GM19468 (cell line): Measurements from ENCODE around the gene INTS7.

Experiments
- ATAC-seq: cut with Tn5 transposase; IDR thresholded peaks from one replicate; pipeline ENCODE4 v1.9.1; 2021; ENCODE audit warnings: mild to moderate bottlenecking, moderate library complexity, moderate number of reproducible peaks; ENCODE audit not compliant: unreplicated experiment; ENCODE audit errors: extremely low read depth

The INTS7 gene

DNA sequence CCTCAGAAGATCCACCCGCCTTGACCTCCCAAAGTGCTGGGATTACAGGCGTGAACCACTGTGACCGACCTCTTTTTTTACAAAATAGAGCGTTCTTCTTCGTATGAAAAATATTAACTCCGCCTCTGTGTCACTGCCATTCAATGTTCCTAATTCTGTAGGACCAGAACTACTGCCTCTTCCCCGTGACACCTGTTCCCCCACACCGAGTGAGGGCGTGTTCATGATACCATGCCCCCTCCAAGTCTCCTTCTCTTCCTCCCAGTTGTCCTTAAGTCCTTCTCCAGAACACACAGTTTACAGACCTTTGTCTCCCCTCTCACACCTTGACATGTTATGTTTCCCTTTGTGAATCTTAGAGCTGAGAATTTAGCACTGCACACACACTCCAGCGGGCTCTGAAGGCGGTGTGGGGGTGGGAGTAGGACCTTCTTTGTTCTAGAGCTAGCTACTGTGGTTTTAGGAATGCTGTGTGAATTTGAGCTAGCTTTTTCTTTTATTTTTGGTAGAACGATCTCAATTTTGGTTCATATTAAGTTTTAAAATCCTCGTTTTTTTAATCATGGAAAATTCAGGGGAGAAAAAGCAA is 122.4 kb downstream of the INTS7 start:
- ATAC-seq = no peak

DNA sequence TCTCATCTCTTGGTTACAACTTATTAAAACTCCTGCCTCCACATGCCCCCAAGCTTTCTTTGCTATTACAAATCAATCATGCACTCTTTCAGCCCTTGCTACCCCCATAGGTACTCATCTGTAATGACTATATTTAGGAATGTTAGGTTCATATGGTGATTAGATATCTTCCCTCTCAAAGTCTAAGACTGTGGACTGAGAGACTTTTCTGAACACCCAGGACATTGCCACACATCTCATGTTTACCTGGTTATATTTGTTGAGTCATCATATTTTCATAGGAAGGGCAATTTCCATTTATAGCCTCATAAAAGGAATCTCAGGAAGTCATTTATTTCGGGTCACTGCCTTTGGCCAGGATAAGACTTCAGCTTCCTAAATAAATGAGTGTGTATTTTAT is 123.3 kb downstream of the INTS7 start:
- ATAC-seq = no peak

DNA sequence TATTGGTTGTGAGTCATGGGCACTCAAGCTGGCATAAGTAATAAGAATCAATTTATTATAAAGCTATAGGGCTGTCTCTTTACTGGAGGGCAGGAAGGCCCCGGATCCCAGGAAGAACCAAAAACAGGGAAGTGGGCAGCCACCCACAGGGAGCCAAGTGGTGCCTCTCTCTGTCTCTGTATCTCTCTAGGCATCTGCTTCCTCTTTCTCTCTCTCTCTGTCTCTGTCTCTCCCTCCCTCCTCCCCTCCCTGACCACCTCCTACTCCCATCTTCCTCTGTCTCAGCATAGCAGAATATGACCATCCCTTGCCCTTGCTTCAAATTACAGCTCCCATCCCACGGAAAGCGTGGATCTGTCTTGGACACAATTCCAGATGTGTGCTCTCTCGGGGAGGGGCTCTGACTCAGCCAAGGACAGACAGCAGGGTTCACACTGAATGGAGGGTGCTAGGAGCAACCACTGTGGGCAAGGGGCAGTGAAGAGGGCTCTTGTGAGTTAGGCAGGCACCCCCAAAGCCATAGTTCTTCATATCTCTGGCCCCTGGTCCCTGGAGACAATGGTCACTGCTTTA is 124.4 kb downstream of the INTS7 start:
- no peak for ATAC-seq

DNA sequence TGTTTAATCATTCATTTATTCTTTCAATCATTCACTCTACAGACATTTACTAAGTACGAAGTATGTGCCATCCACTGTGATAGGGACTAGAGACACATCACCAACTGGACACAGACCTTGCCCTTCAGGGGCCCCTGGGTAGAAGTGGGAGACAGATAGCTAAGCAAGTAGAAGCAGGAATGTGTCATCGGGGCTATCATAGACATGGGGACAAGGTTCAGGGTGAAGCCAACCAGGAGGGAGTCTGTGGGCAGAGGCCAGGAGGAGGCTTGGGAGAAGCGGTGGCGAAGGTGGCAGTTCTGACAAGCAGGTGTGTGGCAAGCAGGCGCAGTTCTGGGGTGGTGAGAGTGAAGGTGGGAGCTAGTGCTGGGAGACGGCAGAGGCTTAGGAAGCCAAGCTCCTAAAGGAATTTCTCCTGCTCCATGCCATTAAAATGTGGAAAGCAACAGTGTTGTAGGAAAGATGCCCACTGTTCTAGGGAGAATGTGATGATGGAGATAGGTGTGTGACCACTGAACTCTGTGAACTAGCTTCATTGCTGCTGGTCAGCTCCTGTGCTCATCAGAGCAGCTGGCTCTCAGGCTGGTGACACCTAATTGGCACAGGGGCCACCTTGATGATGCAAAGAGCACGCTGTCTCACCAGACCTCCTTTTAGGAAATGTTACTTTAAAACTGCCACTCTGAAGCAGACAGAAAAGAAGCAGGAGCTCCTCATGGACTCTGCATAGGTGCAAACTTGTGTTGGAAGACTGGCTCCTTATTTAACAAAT is 125.1 kb downstream of the INTS7 start:
- no peak for ATAC-seq

DNA sequence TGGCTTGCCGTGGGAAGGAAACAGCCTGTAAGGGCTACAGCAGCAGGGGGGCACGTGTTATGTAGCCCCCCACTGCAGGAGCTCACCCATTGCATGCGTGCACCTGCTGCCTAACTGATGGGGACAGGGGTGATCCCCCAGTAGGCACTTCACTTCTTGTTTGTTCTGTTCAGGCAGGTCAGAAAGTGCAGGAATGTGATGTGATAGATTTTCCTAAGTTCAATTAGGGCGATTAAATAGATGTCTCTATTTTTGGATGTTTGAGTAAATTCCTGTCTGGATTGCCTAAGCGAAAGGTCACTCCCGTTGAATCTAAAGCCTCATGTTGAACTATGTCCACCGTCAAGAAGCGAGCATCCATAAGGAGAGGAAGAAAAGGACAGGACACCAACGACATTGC is 126.0 kb downstream of the INTS7 start:
- no peak for ATAC-seq

DNA sequence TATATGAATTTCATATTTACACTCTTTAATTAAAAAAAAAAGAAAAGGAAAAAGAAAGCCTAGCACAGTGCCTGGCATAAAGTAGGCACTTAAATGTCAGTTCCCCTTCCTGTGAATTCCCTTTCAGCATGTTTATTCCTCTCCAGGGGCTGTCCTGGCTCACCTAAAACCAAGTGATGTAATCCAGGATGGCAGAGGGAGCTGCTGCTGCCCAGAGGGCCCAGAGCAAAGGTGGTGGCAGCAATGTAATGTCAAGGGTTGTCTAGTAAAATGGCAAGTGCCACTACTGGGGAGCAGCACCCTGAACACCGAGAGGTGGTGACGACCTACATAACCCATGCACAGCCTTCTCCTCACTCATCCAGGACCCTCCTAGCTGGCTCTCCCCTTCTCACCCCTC is 126.4 kb downstream of the INTS7 start:
- ATAC-seq = no peak

DNA sequence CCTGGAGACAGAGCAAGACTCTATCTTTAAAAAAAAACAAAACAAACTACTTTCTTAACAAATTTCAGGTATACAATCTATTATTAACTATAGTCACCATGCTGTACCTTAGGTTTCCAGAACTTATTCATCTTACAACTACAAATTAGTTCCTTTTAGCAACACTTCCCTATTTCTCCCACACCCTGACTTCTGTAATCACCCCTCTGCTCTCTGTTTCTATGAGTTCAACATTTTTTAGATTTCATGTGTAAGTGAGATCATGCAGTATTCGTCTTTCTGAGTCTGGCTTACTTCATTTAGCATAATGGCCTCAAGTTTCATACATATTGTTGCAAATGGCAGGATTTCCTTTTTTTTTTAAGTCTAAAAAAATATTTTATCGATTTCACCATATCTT is 126.9 kb downstream of the INTS7 start:
- ATAC-seq = no peak

DNA sequence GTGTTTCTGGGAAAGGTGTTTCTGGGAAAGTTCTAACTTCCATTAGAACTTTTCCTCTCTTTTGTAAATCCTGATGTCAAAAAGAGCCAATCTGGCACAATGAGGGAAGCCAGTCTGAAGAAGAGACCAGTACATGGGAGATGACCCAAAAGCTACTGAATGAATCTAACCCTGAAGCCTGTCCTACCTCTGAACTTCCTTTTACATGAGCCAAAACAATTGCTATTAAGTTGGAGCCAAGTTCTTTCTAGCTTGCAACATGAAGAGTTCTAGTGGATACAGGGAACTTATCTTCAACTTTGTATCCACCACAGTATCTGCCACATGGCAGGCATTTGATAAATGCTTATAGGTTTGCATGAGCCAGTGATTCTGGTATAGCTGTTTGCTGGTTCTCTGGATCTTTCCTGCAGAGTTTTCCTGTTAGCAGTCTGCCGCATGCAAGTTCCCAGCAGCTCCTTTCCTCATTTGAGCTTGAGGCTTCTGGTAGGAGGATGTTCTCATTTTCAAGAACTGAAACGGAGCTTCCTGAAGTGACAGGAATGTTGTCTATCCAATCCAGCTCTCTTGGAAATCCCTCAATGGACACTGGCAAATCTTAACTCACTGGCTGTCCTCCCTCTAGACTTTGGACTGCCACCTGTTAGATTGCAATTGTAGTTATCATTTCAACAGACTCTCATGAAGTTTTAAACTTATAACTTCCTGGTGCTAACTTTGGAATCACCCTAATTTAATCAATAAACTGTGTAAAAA is 131.7 kb downstream of the INTS7 start:
- no peak for ATAC-seq

DNA sequence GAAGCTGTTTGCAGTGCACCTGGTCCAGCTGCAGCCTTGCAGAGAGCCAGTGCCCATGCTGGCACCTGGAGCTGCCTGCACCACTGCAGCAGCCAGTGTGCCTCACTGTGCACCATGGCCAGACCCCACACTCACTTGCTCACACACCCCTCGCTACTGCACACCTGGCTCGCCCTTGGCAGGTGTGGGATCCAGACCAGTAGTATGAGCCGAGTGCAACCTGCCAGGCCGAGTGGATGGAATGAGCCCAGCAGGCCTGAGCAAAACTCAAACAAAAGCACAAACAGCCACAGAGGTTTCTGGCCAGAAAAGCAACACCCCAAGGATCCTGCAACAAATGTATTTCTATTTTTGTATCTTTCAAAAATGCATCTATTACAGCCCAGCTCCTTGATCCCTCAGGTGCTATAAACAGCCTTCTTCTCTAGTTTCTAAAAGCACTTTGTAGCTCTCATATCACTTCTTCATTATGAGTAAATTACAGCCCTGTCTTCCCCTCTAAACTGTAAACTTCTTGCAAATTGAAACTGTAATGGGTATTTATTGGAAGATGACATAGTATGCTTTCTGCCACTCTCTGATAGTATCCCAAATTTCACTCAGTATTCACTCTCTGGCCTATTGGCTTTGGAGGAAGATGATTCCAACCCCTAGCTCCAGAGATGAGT is 132.6 kb downstream of the INTS7 start:
- ATAC-seq = no peak

DNA sequence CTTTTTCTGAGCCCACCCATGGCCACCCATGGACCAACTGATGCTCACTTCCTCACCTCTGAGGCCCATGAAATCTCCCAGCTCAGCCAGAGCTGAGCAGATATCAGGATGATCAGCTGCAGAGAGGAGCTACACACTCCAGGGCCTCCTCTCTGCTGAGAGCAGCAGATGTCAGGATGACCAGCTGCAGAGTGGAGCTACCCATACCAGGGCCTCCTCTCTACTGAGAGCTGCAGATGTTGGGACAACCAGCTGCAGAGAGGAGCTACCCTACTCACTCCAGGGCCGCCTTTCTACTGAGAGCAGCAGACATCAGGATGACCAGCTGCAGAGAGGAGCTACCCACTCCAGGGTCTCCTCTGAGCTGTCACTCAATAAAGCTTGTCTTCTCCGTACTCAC is 133.4 kb downstream of the INTS7 start:
- no peak for ATAC-seq

DNA sequence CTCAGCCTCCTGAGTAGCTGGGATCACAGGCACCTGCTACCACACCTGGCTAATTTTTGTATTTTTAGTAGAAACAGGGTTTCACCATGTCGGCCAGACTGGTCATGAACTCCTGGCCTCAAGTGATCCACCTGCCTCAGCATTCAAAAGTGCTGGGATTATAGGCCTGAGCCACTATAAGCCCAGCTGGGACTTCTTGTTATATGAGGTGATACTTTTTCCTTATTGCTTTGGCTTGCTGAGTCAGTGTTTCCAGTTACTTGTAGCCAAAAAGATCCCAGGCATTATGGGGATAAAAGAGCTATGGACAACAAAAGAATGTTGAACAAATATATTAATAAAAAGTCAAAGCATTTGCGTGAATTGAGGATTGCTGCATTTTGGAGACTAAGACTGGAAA is 134.9 kb downstream of the INTS7 start:
- ATAC-seq = no peak

DNA sequence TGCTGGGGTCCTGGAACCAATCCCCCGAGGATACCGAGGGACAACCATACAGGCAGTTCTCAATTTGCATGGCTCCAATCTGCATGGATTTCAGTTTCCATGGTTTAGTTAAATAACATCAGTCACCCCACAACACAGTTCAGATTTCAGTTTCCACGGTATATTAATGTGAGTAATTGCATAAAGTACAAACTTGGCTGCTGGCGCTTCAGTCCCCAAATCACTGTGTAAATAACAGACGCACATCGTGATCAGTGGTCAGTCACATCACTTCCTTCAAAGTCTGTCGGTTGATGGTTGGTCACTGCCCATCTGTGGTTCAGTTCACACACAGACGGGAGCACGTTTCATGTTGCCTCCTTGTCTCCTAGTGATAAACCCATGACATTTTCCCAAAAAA is 138.4 kb downstream of the INTS7 start:
- no peak for ATAC-seq

DNA sequence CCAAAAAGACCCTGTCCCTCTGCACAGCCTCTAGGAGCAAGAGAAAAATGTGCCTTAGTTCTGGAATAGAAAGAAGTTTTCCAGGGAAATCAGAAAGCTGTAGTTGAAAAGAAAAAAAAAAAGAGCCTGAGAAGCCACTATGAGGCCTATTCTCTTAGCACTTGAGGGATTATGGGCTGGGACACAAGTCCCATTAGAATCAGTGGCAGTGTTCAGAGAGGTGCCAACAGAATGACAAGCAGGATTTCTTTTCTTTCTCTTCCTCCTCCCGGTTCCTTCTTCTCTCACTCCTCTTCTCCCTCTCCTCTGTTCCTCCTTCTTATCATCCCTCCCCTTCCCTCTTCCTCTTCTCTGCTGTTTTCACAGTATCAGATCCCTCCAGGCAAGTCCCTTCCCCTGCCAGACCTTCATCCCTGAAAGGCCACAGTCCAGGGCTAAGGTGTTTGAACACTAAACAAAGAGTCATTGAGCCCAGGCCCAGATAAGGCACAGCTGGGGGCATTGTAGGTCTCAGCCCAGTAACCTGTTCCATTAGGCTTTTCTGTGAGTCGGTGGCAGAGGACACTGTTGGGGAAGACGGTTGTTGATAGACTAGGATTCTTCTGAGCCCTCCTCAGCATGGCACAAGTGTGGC is 140.1 kb downstream of the INTS7 start:
- ATAC-seq = no peak

DNA sequence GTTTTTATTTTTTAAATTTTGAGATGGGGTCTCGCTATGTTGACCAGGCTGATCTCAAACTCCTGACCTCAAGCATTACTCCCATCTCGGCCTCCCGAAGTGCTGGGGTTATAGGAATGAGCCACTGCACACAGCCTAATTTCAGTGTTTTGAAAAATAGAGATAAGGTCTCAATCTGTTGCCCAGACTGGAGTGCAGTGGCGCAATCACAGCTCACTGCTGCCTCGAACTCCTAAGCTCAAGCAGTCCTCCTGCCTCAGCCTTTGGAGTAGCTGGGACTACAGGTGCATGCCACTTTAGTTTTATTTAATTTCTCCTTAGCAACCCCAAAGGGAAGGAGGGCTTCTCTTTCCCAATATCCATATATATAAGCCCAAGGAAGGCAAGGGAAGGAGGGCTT is 141.0 kb downstream of the INTS7 start:
- no peak for ATAC-seq

DNA sequence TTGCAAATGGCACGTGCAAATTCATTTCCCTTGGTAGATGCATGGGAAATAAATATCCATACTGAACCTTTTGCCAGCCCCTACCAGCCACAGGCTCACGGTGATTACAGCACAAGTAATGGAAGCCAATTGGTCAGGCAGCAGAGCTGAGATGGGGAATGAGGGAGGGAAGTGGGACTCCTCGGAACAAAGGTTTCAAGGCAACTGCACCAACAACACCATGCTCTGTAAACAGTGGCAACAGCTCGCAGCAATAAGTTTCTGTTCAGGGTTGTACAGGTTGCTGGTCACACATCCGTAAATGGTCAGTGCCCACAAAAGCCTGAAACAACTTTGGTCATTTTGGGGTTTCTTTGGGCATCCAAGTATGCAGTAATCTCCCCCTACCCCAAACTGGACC is 142.1 kb downstream of the INTS7 start:
- ATAC-seq = no peak

DNA sequence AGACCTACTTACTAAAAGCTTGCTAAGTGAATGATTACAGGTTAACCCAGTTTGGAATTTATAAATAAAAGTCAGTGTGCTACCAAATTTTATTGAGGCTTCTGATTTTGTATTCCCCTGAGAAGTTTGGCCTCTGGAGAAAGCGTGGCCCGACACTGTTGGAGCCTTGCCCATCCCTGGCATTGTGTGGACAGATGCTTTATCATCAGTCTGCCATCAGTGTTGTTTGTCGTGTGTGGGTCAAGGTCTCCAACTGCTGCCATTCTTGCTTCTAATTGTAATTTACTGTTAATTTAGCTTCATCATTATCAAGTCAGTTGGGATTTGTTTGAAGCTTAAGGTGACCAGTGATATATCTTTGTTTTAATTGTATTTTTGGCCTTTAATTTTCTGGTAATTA is 142.8 kb downstream of the INTS7 start:
- ATAC-seq = no peak

DNA sequence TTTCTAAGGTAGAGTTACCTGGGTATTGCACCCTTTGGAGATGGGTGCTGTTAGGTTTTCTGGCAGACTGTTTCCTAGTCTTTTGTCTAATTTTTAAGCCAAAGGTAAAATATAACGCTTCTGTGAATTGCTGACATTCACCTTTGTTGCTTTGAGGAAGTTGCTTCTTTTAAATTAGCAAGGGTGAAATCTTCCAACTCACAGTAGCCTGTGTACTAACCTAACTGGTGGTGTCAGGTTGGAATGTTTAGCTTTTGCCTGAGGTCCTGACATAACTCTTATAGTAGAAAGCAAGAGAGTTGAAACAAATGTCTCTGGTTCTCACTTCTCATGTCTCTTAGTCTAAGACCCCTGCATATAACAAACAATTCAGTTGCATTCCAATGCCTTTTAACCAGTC is 143.6 kb downstream of the INTS7 start:
- no peak for ATAC-seq
